Measurements from ENCODE around the gene KIF7.

DNA sequence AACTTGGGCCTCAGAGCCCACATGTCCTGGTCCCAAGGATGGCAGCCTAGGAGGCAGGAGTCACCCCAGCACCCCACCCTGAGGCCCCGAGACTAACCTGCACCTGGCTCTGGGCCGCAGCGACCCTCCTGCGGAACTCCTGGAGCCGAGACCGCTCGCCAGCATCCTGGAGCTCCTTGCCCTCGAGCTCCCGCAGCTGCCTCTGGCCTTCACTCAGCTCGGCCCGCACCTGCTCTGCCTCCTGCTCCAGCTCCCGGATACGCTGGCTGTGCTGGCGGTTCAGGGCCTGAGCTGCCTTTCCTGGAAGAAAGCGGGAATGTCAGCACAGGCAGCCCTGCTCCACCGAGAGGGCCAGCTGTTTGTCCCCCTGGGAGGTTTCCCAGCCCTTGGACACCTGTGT, 13.2 kb downstream of the KIF7 start:
- TF ChIP-seq GATA2 (IDR thresholded peaks at IDR 0.05; ENCODE audit: low read depth, low read length) (no peak), GATA3 (IDR thresholded peaks at IDR 0.05; ENCODE audit: low read depth, low read length) (no peak)

All from SH-SY5Y (cell line).